ACHN (cell line): ENCODE results near the gene MPZL1.
"Not testable (repeated sequence)": the region's sequence is repeated elsewhere in the genome, so short reads cannot be mapped to it uniquely, and the experiment has no call there.

Experiments
- DNase-seq: peaks from one replicate; pipeline ENCODE4 v3.0.0-alpha.2; 2015
- in situ Hi-C: cut with HindIII; loops from 2 replicates; pipeline ENCODE4 v1.10.0; 2017; ENCODE audit warnings: low sequenced_read_pairs, low pct_ligation_motif_present, low pct_unique_long_range_greater_than_20kb

The MPZL1 gene

DNA sequence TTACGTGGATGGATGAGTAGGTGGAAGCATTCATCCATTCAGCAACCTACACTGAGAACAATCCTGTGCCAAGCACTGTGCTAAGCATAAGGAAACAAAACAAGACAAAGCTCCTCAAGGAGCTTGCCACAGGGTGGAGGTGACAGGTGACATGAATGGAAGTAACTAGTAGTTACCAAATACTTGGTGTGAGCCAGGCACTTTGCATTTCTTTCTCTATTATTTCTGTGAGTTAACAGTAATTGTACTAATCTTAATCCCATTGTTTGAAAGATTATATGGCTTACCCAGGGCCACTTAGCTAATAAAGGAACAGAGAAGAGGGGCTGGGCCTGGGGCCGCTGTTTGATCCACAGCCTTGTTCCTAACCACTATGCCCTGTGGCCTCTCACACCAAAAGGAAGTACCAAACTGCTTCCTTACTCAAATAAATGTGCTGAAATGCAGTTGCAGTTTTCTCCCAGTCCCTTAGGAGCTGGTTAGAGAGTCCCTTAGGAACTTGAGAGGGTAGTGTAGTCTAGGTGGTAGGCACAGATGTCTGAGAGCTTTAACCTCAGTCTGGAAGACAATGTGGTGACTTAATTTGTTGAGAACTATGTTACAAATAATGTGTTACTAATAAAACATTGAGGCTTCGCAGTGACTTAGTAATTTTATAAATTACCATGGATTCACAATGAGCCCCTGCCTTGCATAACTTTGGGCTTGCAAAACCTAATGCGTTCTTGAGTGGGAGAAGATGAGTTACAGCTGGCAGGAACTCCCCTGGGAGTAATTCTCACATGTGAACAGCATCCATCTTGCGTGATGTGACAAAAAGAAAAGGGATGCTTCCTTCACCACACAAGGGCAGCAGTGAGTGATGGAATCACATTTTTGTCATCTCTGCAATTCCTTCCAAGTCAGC is 69.8 kb downstream of the MPZL1 start:
- in situ Hi-C loops = no loop called here
- DNase-seq = peak; percentile 73

DNA sequence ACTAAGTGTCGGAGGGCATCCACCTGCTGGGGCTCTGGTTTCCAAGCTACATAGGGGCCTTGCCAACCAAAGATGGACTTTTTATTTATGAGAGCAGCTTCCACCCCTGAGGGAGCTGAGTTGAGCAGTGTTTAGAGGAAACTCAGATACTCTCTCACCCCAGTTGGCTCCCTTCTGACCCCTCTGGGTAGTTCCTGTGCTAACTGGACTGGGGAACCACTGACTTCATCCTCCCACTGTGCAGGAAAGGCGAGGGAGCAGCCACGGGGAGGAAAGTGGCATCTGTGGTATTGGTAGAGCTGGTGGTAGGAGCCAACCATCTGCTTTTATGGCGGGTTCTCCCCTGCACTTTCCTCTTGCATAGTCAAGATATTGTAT is 70.4 kb downstream of the MPZL1 start:
- in situ Hi-C loops = no loop called here
- no peak for DNase-seq

- no peak for DNase-seq
- in situ Hi-C loops = no loop called here
Measured at GRCh38 chr1:167794043-167794442, 72.3 kb downstream of the MPZL1 start.

DNA sequence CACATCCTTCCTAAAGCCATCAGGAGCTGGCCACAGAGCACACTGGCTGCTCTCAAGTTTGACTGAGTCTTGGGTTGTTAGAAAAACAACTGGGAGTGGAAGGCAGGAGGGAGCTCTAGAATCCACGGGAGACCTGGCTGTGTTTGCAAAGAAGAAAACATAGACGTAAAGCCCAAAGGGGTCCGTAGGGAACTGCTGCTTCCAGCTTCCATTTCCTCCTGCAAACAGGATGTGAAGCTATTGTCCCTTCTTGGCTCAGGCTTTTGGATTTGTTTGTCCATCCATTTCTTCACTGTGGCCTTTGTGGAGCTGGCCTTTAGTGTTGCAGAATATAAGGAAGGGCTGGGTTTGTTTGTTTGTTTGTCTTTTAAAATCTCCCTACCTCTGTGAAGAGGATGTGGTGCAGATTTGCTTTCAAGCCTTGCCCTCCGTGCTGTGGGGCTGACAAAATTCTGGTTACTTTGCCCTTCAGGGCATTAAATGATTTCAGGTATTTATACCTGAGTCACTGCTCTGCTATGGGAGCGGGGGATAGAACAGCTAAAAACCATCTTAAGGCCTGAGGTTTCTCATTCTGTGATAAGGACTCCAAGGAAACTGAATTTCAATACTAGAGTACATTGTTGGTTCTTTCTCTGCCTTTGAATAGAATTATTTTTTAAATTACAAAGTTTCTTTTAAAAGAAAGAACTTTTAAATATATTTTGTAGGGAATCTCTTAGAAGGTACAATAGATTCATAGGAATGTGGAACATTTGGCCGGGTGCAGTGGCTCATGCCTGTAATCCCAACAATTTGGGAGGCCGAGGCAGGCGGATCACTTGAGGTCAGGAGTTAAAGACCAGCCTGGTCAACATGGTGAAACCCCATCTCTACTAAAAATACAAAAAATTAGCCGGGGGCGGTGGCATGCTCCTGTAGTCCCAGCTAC is 74.3 kb downstream of the MPZL1 start:
- DNase-seq = peak; percentile 33
- in situ Hi-C loops = no loop called here

DNA sequence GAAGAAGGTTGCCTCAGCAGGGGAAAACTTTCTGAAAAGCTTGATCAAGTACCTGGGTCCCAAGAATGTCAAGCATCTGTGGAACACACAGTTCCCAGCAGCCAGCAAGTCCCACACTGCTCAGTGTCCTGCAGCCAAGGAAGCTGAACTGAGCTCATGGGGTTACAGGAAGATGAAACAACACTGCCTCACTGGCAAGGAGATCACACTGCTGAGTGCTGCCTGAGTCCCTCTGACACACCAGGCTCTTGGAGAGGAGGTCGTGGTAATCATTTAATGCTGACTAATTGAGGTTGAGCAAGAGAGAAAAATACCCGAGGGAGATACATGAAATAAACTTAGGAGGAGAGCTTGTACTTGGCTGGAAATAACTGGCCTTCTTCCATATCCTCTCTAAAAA is 75.2 kb downstream of the MPZL1 start:
- in situ Hi-C loops = no loop called here
- peak; percentile 98 for DNase-seq

GRCh38 chr1:167798952-167799351 is 77.2 kb downstream of the MPZL1 start:
- in situ Hi-C loops = no loop called here
- peak; percentile 29 for DNase-seq

DNA sequence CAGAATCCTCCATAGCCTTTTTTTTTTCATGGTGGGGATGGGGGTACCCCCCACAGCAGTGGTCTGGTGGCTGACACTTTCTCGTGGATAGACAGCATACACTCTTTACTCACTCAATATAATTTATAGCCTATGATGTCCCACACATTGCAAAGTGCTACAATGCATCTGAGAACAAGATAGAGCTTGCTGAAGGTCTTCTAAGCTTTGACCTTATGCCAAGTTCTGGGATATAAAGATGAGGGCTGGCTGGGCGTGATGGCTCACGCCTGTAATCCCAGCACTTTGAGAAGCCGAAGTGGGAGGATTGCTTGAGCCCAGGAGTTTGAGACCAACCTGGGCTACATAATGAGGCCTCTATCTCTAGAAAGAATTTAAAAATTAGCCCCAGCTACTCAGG is 78.0 kb downstream of the MPZL1 start:
- in situ Hi-C loops = no loop called here
- DNase-seq = no peak

DNA sequence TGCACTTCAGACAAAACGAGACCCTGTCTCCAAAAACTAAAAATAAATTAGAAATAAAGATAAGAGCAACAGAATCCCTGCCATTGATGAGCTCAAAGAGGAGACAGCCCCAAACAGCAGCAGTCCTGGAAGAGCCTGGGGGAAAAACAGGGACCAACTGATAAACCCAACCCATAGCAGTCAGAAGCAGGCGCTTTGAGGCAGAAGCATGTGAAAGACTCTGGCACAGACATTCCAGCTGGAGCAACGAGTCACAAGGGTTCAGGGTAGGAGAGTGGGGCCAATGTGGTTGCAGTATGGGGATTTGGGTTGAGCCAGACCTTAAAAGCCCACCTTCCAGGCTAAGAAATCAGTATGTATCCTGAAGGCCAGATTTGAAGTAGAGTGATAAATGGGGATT is 78.5 kb downstream of the MPZL1 start:
- no peak for DNase-seq
- in situ Hi-C loops = no loop called here

DNA sequence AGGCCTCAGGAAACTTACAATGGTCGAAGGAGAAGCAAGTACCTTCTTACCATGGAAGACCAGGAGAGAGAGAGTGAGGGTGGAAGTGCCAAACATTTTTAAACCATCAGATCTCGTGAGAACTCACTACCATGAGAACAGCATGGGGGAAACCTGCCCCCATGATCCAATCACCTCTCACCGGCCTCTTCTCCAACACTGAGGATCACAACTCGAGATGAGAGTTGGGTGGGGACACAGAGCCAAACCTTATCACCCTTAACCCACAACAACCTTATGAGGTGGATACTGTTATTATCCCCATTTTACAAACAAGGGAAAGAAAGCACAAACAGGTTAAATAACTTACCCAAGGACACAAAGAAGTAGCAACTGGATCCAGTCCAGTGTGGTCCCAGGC is 80.5 kb downstream of the MPZL1 start:
- DNase-seq = no peak
- in situ Hi-C loops = no loop called here

DNA sequence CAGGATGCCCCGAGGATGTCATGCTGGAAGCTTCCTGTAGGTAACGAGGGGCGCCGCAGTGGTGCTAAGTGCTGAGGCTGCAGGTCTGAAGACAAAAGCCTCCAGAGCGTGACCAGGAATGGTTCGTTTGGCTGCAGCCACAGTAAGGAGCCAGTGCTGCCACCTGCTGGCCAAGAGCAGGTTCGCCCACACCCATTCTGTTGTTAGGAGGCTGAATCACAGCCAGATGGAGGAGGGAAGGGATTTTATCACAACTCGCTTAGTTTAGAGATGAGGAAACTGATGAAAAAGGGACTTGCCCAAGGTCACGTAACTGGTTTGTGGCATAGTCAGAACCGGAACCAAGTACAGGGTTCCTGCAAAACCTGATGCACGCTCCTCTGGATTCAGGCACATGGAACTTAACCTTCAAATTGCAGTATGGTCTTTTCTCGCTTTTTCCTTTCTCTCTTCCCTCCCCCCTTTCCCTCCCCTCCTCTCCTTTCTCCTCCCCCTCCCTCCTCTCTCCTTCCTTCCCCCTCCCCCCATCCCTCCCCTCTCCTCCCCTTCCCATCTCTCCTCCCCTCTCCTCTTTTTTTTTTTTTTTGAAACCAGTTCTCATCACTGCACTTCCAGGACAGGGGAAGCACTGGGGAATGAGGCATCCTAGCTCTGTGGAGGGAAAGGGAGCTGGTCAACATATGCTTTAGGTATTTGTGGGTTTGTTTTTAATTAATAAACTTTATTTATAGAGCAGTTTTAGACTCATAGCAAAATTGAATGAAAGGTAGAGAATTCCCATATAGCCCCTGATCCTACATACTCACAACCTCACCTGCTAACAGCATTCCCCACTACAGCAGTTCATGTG is 81.8 kb downstream of the MPZL1 start:
- DNase-seq = peak; percentile 96
- in situ Hi-C loops = no loop called here

DNA sequence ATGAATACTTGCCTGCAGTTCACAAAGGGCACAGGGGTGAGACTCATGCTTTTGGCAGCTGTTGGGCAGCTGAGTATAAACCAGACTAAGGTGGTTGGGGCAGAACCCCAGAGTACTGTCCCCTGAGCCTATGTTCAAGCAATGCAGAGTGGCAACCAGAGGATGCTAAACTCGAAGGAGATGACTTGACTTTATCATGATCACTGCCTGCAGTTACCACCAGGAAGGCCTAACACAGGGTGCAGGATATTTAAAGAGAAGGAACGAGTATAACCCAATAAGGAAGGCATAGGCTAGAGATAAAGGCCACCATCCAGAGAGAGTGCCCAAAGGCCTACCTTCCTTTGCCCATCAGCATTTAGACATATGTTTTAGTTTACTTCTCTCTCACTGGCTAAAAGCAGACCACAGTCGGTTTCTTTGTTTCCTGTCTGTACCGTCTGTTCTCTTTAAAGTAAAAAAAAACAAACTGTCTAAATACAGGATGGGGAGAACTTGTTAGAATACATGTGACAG is 83.3 kb downstream of the MPZL1 start:
- in situ Hi-C loops = no loop called here
- DNase-seq = no peak

DNA sequence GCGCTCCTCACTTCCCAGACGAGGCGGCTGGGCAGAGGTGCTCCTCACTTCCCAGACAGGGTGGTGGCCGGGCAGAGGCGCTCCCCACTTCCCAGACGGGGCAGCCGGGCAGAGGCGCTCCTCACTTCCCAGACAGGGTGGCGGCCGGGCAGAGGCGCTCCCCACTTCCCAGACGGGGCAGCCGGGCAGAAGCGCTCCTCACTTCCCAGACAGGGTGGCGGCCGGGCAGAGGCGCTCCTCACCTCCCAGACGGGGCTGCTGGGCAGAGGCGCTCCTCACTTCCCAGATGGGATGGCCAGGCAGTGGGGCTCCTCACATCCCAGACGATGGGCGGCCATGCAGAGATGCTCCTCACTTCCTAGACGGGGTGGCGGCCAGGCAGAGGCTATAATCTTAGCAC is 84.5 kb downstream of the MPZL1 start:
- DNase-seq, in situ Hi-C loops: not testable (repeated sequence)

DNA sequence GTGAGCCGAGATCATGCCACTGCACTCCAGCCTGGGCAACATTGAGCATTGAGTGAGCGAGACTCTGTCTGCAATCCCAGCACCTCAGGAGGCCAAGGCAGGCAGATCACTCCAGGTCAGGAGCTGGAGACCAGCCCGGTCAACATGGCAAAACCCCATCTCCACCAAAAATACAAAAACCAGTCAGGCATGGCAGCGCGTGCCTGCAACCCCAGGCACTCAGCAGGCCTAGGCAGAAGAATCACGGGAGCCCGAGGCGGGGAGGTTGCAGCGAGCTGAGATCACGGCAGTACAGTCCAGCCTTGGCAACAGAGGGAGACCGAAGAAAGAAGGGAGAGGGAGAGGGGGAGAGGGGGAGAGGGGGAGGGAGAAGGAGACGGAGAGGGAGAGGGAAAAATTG is 84.9 kb downstream of the MPZL1 start:
- DNase-seq, in situ Hi-C loops: not testable (repeated sequence)

GRCh38 chr1:167808104-167808503 is 86.3 kb downstream of the MPZL1 start:
- DNase-seq = no peak
- in situ Hi-C loops = no loop called here

DNA sequence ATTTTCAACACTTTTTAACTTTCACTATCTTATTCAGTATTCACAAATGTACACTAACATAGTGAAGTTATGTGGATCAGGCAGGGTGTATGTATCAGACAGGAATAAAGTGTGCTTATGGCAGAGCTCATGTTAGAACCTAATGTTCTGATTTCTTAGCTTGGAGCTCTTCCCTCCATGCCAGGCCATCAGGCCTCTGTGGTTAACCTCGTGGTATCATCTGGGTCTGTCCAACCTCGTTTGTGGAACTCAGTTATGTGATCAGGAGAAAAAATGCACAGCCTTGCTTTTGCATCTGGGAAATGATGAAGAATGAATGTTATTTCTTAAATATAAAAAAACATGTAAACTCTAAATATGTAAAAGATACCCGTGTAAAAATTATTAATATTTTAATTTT is 86.9 kb downstream of the MPZL1 start:
- in situ Hi-C loops = no loop called here
- DNase-seq = no peak

- in situ Hi-C loops = no loop called here
- no peak for DNase-seq
Measured at GRCh38 chr1:167812972-167813371, 91.2 kb downstream of the MPZL1 start.

- no peak for DNase-seq
- in situ Hi-C loops = no loop called here
Measured at GRCh38 chr1:167815650-167816049, 93.9 kb downstream of the MPZL1 start.

DNA sequence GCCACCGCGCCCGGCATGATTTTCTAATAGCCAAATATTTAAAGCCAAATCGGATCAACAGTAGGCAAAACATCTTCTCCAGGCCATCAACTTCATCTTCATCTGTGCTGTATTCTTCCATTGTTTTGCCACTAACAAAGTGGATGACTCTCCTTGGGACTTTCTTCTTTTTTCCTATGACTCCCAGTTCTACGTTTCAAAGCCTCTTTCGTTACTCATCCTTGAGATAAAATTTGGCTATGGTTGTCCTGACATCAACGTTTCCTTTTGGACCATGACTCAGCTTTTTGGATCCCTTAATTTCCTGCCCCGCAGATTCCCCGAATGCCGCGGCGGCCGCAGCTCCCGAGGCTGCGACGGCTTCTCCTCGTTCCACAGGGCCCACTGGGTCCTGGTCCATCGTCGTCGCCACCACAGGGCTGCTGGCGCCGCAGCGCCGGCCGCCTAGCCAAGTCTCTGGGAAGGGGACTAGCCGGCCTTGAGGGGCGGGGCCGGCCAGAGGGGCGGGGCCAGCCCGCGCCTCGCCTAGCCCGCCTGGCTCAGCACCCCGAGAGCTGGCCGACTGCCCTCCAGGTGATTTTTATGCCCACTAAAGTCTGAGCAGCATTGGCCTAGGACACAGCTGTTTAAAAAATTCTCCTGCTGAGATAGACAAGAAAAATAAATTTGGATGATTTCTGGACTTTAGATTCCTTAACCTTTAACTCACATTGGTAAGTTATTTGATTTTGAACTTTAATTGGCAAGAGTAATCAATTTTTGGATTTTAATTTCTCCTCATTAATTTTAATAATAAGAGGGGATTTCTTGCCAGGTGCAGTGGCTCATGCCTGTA is 98.3 kb downstream of the MPZL1 start:
- DNase-seq = peak; percentile 92
- in situ Hi-C loops = no loop called here
